HG03571 (cell line): ENCODE measurements around the gene GRK5.
A peak's percentile ranks its signal among the peaks of the same experiment; 100 is the strongest.
"Not testable (repeated sequence)": the region's sequence is repeated elsewhere in the genome, so short reads cannot be mapped to it uniquely, and the experiment has no call there.

ENCODE experiments used
- ATAC-seq: cut with Tn5 transposase; IDR thresholded peaks from one replicate; pipeline ENCODE4 v1.9.1; 2021; ENCODE audit not compliant: unreplicated experiment

Gene GRK5

GRCh38 chr10:119272736-119273135 is 65.4 kb downstream of the GRK5 start:
- ATAC-seq = no peak

GRCh38 chr10:119273413-119273812 is 66.0 kb downstream of the GRK5 start:
- no peak for ATAC-seq

- ATAC-seq = no peak
Observed at GRCh38 chr10:119274519-119275045, 67.2 kb downstream of the GRK5 start.

- ATAC-seq = no peak
Observed at GRCh38 chr10:119275085-119275484, 67.7 kb downstream of the GRK5 start.

GRCh38 chr10:119276194-119276593 is 68.8 kb downstream of the GRK5 start:
- ATAC-seq = not testable (repeated sequence)

GRCh38 chr10:119278126-119278709 is 70.8 kb downstream of the GRK5 start:
- ATAC-seq = no peak

- ATAC-seq = no peak
Observed at GRCh38 chr10:119279441-119279840, 72.1 kb downstream of the GRK5 start.

GRCh38 chr10:119281581-119282071 is 74.3 kb downstream of the GRK5 start:
- no peak for ATAC-seq

- ATAC-seq = no peak
Observed at GRCh38 chr10:119282446-119282845, 75.1 kb downstream of the GRK5 start.

- ATAC-seq = no peak
Observed at GRCh38 chr10:119283387-119283786, 76.0 kb downstream of the GRK5 start.

GRCh38 chr10:119283818-119284217 is 76.4 kb downstream of the GRK5 start:
- peak; percentile 54 for ATAC-seq

- no peak for ATAC-seq
Observed at GRCh38 chr10:119284679-119285096, 77.3 kb downstream of the GRK5 start.

GRCh38 chr10:119285495-119286267 is 78.3 kb downstream of the GRK5 start:
- ATAC-seq = no peak

- no peak for ATAC-seq
Observed at GRCh38 chr10:119286516-119286915, 79.1 kb downstream of the GRK5 start.

- ATAC-seq = no peak
Observed at GRCh38 chr10:119286983-119287633, 79.7 kb downstream of the GRK5 start.

- no peak for ATAC-seq
Observed at GRCh38 chr10:119288574-119289001, 81.2 kb downstream of the GRK5 start.

GRCh38 chr10:119289227-119289920 is 82.0 kb downstream of the GRK5 start:
- ATAC-seq = no peak

- no peak for ATAC-seq
Observed at GRCh38 chr10:119290301-119291048, 83.1 kb downstream of the GRK5 start.

GRCh38 chr10:119291223-119291900 is 84.0 kb downstream of the GRK5 start:
- ATAC-seq = no peak
